GM18909 (cell line): ENCODE results near the gene NTMT2.

Experiments
- ATAC-seq: cut with Tn5 transposase; IDR thresholded peaks from one replicate; pipeline ENCODE4 v1.9.1; 2021; ENCODE audit warnings: mild to moderate bottlenecking; ENCODE audit not compliant: unreplicated experiment, poor library complexity

Gene NTMT2

GRCh38 chr1:170203693-170204092, 57.9 kb downstream of the NTMT2 start:
- ATAC-seq: no peak

- no peak for ATAC-seq
These were observed 58.4 kb downstream of the NTMT2 start for GRCh38 chr1:170204121-170204520.

DNA sequence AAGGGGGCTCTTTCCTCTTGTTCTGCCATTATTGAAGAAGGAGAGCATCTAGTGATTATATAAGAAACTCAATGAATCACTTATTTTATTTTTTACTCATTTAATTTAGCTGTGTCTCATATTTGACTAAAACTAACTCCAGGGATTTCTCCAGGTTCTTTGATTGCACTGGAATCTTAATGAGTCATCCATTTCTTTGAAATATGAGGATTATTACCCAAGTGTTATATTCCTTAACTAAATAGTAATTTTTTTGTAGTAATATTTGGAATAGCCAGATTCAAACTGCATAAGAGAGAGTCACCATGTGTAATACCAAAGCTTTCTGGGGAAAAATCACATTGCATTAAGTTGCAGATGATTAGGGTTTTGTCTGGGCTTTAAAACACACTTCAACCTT, 59.5 kb downstream of the NTMT2 start:
- ATAC-seq: no peak

- ATAC-seq: no peak
These were observed 63.4 kb downstream of the NTMT2 start for GRCh38 chr1:170209125-170209524.

- no peak for ATAC-seq
These were observed 64.4 kb downstream of the NTMT2 start for GRCh38 chr1:170210142-170210541.

DNA sequence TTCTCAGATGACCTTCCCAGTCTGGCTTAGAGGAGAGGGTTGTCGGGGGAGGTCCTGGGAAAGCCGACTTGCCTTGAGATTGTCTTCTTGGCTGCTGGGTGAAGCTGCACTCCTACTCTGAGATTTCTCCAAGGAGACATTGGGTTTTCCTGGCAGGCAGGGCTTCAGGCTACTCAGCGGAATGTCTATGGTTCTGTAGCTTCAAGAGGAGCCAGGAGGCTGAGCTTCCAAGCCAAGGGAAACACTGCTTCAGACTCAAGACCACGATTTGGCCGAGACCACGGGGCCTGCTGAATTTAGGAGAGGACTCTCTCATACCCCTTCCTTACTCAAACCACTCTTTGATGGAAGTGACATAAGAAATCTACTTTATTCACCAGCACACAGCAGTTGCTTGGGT, 67.8 kb downstream of the NTMT2 start:
- ATAC-seq: no peak

DNA sequence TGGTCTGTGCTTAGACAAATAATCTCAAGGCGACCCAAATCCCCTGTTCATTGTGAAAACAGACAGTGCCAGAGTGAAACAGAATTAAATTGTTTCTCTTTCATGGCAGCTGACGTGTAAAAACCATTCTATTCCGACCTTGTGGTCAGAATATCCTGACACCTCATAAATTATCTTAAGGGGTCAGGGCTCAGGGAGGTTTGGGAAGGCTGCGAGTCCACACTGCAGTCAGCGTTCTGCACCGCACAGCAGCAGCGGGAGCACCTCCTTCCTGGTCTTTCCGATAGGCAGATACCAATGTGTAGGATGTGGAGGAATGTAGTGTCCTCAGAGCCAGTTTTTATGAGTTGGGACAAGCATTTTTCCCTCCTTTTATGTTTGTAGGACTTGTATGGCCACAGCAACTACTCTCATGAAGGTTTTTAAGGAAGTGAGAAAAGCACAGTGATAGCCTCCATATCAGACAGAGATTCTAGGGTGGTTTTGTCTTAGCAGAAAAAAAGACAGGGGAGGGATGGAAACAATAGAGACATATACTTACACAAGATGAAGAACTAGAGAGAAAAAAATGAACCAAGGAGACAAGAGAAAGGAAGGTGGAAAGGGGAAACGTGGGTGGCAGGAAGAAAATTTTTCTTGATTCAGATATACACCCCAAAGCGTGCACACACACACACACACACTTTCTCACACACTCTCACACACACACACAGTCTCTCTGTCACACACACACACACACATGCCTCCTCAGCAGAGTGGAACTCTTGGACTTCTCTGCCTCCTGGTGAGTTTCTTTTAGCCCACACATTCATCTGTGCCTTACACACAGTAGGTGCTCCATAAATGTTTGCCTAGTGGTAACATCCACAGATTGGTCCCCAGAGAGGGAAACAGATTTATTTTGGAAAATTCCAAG, 68.6 kb downstream of the NTMT2 start:
- peak; percentile 75 for ATAC-seq

- no peak for ATAC-seq
These were observed 69.5 kb downstream of the NTMT2 start for GRCh38 chr1:170215072-170215885.

- no peak for ATAC-seq
These were observed 71.9 kb downstream of the NTMT2 start for GRCh38 chr1:170217517-170218256.

DNA sequence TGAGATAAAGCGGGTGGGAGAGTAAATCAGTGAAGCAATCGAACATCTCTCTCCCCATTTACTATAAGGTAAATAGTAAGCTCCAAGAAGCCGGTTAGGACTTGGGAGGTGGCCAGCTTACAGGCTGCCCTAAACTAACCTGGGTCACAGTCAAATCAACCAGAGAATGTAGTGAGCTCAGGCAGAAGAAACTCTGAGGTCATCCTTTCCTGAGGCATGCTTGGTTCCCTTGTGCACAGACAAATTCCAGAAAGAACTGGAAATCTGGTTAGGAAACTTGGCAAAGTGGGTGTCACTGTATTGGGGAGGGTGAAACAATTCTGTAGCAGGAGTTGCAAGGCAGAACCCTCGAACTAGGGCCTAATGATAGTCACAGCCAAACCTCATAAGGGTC, 72.5 kb downstream of the NTMT2 start:
- no peak for ATAC-seq
